C4-2B (cell line): ENCODE measurements around the gene CPNE9.

Experiments used
- H3K27ac ChIP-seq: fragments of 450-650 bp; 2 replicates; pipeline ENCODE4 v1.5.1; 2017
- ZFX ChIP-seq: fragments of 450-650 bp; IDR thresholded peaks from 2 replicates; pipeline ENCODE4 v1.6.1; 2017
- TF ChIP-seq, protein P1 (sequence below): fragments of 450-650 bp; conservative IDR thresholded peaks from 2 replicates; pipeline ENCODE4 v1.5.1; 2017; ENCODE audit warnings: mild to moderate bottlenecking

Gene CPNE9

DNA sequence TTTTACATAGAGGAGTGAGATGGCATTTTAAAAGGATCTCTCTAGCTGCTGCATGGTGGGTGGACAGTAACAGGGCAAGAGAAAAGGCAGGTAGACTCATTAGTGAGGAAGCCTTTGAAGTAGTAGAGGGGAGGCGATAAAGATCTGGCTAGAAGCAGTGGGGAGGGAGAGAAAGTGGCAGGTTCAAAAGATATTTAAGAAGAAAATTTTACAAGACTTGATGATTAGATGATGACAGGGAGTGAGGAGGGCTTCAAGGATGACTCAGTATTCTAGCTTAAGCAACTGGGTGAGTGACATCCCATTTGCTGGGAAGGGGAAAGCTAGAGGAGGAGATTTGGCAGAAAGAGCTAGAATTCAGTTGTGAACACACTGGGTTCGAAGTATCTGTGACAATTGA is 24.1 kb downstream of the CPNE9 start:
- TF ChIP-seq ZFX: no peak
- TF ChIP-seq, protein P1, sequence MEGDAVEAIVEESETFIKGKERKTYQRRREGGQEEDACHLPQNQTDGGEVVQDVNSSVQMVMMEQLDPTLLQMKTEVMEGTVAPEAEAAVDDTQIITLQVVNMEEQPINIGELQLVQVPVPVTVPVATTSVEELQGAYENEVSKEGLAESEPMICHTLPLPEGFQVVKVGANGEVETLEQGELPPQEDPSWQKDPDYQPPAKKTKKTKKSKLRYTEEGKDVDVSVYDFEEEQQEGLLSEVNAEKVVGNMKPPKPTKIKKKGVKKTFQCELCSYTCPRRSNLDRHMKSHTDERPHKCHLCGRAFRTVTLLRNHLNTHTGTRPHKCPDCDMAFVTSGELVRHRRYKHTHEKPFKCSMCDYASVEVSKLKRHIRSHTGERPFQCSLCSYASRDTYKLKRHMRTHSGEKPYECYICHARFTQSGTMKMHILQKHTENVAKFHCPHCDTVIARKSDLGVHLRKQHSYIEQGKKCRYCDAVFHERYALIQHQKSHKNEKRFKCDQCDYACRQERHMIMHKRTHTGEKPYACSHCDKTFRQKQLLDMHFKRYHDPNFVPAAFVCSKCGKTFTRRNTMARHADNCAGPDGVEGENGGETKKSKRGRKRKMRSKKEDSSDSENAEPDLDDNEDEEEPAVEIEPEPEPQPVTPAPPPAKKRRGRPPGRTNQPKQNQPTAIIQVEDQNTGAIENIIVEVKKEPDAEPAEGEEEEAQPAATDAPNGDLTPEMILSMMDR: no peak
- no peak overlapping the region for H3K27ac ChIP-seq

DNA sequence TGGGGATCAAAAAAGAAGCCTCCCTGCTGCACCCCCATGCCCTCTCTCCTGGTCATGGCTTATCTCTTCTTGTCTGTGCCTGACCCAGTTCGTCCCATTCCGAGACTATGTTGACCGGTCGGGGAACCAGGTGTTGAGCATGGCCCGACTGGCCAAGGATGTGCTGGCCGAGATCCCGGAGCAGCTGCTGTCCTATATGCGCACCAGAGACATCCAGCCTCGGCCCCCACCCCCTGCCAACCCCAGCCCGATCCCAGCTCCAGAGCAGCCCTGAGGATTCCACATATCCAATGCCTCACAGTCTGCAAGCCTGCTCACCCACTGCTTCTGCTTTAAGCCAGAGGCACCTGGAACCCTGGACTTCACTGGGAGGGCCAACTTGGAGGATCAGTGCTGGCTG is 25.8 kb downstream of the CPNE9 start:
- no peak overlapping the region for H3K27ac ChIP-seq
- TF ChIP-seq, protein P1: no peak

DNA sequence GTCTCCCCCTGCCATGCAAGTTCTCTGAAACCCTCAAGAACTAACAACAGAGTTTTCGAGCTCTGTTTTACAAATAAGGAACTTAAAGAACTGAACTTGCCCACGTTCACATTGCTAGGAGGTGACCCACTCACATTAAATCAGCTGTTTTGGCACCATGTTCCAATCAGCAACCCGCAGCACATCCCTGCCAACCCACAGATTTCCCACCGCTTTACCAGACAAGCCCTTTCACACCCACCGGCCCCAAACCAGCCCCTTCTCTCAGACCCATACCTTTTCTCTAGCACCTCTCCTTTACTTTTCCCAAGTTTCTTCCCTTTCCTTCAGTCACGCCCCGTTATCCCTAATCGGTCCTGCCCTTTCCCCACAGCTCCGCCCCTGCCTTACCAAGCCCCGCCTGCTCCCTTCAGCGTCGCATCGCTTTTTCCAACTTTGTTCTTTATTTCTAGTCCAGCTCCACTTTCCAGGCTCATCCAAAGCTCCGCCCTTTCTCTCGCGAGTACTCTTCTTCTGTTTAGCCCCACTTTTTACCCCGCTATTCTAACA is 27.1 kb downstream of the CPNE9 start:
- no peak for TF ChIP-seq ZFX
- TF ChIP-seq, protein P1: no peak

DNA sequence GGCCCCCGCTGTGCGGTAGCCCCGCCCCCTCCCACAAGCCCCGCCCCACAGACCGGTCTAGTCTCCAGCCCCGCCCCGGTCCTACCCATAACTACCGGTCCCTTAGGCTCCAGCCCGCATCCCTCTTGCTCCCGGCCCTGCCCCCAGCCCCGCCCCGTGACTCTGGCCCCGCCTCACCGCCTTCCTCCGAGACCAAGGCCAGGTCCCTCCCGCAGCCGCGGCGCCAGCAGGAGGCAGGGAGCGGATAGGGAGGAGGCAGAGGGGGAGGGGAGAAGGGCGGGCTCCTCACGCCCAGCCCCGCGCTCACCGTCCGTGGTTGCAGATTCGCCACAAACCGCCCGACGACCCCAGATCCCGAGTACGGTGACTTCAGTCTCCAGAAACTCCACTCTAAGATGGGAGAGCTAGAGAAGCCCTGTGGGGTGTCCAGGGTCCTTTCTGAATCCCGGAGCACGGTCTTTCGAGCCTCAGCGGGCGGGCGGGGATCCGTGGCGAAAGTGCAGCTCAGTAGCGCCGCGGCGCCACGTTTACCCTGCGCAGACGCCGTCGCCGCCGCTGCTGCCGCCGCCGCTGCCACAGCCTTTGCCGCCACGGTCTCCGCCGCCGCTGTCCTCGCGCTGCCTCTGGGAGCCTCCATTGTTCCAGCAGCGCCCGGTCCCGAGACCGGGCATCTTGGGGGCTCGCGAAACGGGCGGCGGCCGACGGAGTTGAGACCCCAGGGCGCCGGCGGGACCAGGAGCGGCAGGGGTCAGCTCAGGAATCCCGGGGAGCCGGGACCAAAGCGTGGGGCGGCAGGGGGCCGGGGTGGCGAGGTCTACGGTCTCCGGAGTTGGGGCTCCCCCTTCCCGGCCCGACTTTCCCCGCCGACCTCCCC is 27.8 kb downstream of the CPNE9 start, which contains the start of gene BRPF1:
BRPF1 (plus strand) TSS at position 530 of the 874 bp plus-strand sequence. CDS start 2,406 bp downstream, outside the sequence.
- TF ChIP-seq, protein P1: no peak
- peak; percentile 21; the same call in 1 of the 2 replicates for TF ChIP-seq ZFX
- peak within 1 kb of the TSS; percentile 94 for H3K27ac ChIP-seq

More for the DNA sequence above, 27.1 kb downstream of the CPNE9 start:
- peak overlapping the region; percentile 94 for H3K27ac ChIP-seq

DNA sequence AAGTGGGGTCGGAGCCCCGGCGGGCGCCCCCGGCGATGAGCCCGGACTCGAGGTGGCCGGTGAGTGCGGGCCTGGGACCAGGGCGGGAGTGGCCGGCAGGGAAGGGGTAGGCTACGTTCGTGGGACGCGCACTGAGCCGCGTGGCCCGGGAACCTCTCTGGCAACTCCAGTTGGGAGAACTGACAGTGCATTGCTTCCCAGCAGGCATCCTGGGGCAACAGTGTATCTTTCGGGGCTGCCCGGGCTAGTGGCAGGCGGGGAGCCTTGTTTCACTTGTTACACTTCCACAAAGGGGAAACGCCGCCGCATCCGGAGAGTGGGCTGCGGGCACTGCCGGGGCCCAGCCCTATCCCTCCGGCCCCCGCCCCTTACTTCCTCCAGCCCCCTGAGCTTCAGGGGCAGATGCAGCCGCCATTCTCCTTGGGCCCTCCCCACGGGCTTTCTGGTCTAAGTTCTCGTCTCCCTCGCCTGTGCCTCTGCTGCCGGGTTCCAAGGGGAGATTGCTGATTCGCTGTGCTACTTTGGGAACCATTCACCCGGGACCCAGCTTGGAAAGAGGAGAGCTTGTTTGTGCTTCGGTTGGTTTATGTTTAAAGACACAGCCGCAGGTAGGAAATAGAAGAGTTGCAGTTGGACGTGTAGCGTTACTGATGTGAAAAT is 28.6 kb downstream of the CPNE9 start:
- no peak; the same call in 1 of the 2 replicates for TF ChIP-seq ZFX
- TF ChIP-seq, protein P1: no peak
- peak overlapping the region; percentile 94 for H3K27ac ChIP-seq

DNA sequence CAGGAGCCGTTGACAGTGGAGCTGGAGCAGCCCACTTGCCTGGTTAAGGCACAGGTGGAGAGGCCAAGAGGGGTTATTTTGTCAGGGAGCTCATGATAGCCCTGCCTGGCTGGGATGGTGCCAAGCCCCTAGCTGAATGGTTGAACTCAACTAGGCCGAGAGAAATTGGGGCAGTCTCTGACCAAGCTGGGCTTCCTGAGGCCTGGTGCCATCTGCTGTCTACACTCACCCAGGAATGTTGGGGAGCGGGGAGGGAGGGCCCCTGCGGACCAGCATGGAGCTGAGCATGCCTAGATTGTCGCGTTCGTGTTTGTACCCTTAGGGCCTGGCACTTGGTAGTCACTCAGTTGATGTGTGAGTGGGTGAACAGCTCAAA is 29.1 kb downstream of the CPNE9 start:
- TF ChIP-seq, protein P1: no peak
- TF ChIP-seq ZFX: no peak
- H3K27ac ChIP-seq: peak overlapping the region; percentile 94

DNA sequence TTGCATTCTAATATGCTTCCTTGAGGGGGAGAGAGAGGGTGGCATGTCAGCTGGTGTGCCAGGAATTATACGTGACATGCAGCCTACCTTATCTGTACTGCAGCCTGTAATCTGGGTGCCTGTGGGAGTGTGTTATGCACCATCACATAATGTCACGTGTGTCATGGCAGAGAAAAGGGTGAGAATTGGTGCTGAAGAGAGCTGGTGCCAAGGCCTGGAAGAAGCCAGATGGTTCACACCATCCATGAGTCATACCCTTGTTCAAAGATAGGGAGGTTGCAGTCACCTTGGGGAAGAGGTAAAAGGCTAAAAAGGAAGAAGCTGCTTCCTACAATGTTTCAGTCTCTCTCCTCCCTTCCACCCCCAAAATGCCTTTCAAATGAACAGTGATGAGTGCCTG is 33.2 kb downstream of the CPNE9 start:
- TF ChIP-seq ZFX: no peak
- TF ChIP-seq, protein P1: no peak
- no peak overlapping the region for H3K27ac ChIP-seq
